BLaER1 (cell line): ENCODE measurements around the gene RHOH.

Experiments
- H3K27ac ChIP-seq: shearing (Covaris generic); formaldehyde crosslinking; 2 replicates; pipeline ENCODE4 v1.8.1; 2022
- H3K27me3 ChIP-seq: shearing (Covaris generic); formaldehyde crosslinking; 2 replicates; pipeline ENCODE4 v1.8.1; 2022
- H3K36me3 ChIP-seq: shearing (Covaris generic); formaldehyde crosslinking; 2 replicates; pipeline ENCODE4 v1.8.1; 2022
- H3K4me1 ChIP-seq: shearing (Covaris generic); formaldehyde crosslinking; 2 replicates; pipeline ENCODE4 v1.8.1; 2022
- H3K4me2 ChIP-seq: shearing (Covaris generic); formaldehyde crosslinking; 2 replicates; pipeline ENCODE4 v1.8.1; 2022
- H3K4me3 ChIP-seq: shearing (Covaris generic); formaldehyde crosslinking; 2 replicates; pipeline ENCODE4 v1.8.1; 2022
- H3K9ac ChIP-seq: shearing (Covaris generic); formaldehyde crosslinking; 2 replicates; pipeline ENCODE4 v1.8.1; 2022
- H3K9me3 ChIP-seq: shearing (Covaris generic); formaldehyde crosslinking; 2 replicates; pipeline ENCODE4 v1.8.1; 2022
- H4K20me1 ChIP-seq: shearing (Covaris generic); formaldehyde crosslinking; 2 replicates; pipeline ENCODE4 v1.8.1; 2022
- Cebpa-rat ChIP-seq: shearing (Covaris generic); IDR thresholded peaks from 2 replicates; pipeline ENCODE4 v1.8.1; 2022

The RHOH gene

GRCh38 chr4:40212674-40213527, 16.1 kb downstream of the RHOH start:
- H3K27ac ChIP-seq: no peak overlapping the region
- H3K27me3 ChIP-seq: no peaks in the 10 kb centered on the region
- no peak overlapping the region for H3K4me3 ChIP-seq
- peaks cover 59% of the 10 kb centered on the region for H3K36me3 ChIP-seq
- peaks cover 57% of the 10 kb centered on the region for H4K20me1 ChIP-seq
- no peak overlapping the region for H3K9ac ChIP-seq
- no peaks in the 10 kb centered on the region for H3K4me1 ChIP-seq
- H3K4me2 ChIP-seq: no peak overlapping the region
- TF ChIP-seq Cebpa-rat: no peak
- 0 out of 2 replicates have a peak, but pooled peaks cover 7% of the 10 kb centered on the region for H3K9me3 ChIP-seq

GRCh38 chr4:40214038-40214437, 17.2 kb downstream of the RHOH start:
- no peak for TF ChIP-seq Cebpa-rat
- Histone ChIP-seq H3K4me1 (no peaks in the 10 kb centered on the region), H3K27me3 (no peaks in the 10 kb centered on the region), H3K9ac (no peak overlapping the region), H3K9me3 (0 out of 2 replicates have a peak, but pooled peaks cover 13% of the 10 kb centered on the region), H3K4me3 (no peak overlapping the region), H4K20me1 (peaks cover 57% of the 10 kb centered on the region), H3K4me2 (no peak overlapping the region), H3K36me3 (peaks cover 67% of the 10 kb centered on the region), H3K27ac (no peak overlapping the region)

GRCh38 chr4:40214661-40215418, 18.0 kb downstream of the RHOH start:
- Histone ChIP-seq H3K4me3 (no peak overlapping the region), H3K36me3 (peaks cover 67% of the 10 kb centered on the region), H3K4me2 (no peak overlapping the region), H3K9ac (no peak overlapping the region), H4K20me1 (peaks cover 53% of the 10 kb centered on the region), H3K4me1 (no peaks in the 10 kb centered on the region), H3K27me3 (no peaks in the 10 kb centered on the region), H3K9me3 (peaks cover 17% of the 10 kb centered on the region; the same call in 1 of the 2 replicates), H3K27ac (no peak overlapping the region)
- TF ChIP-seq Cebpa-rat: no peak

- H4K20me1 ChIP-seq: peaks cover 44% of the 10 kb centered on the region; the same call in 1 of the 2 replicates
- H3K4me3 ChIP-seq: no peak overlapping the region
- H3K36me3 ChIP-seq: peaks cover 77% of the 10 kb centered on the region
- H3K4me2 ChIP-seq: no peak overlapping the region
- no peak overlapping the region for H3K27ac ChIP-seq
- no peak overlapping the region for H3K9ac ChIP-seq
- H3K9me3 ChIP-seq: peaks cover 33% of the 10 kb centered on the region
- H3K4me1 ChIP-seq: no peaks in the 10 kb centered on the region
- no peaks in the 10 kb centered on the region for H3K27me3 ChIP-seq
- no peak for TF ChIP-seq Cebpa-rat
These were observed 20.0 kb downstream of the RHOH start for GRCh38 chr4:40216622-40217366.

- Histone ChIP-seq H3K27me3 (no peaks in the 10 kb centered on the region), H3K9ac (no peak overlapping the region), H4K20me1 (no peaks in the 10 kb centered on the region; the same call in 1 of the 2 replicates), H3K4me2 (no peak overlapping the region), H3K4me1 (no peaks in the 10 kb centered on the region), H3K4me3 (no peak overlapping the region), H3K9me3 (peaks cover 43% of the 10 kb centered on the region), H3K27ac (no peak overlapping the region), H3K36me3 (peaks cover 76% of the 10 kb centered on the region)
- no peak for TF ChIP-seq Cebpa-rat
These were observed 24.9 kb downstream of the RHOH start for GRCh38 chr4:40221744-40222143.

GRCh38 chr4:40223343-40223742, 26.5 kb downstream of the RHOH start:
- Histone ChIP-seq H3K36me3 (peaks cover 66% of the 10 kb centered on the region), H3K9me3 (peaks cover 39% of the 10 kb centered on the region), H3K27ac (no peak overlapping the region), H3K4me2 (no peak overlapping the region), H3K9ac (no peak overlapping the region), H3K4me1 (no peaks in the 10 kb centered on the region), H3K27me3 (no peaks in the 10 kb centered on the region), H4K20me1 (no peaks in the 10 kb centered on the region; the same call in 1 of the 2 replicates), H3K4me3 (no peak overlapping the region)
- no peak for TF ChIP-seq Cebpa-rat

GRCh38 chr4:40224432-40224831, 27.6 kb downstream of the RHOH start:
- no peak overlapping the region for H3K4me3 ChIP-seq
- peaks cover 36% of the 10 kb centered on the region for H3K9me3 ChIP-seq
- H3K4me1 ChIP-seq: no peaks in the 10 kb centered on the region
- H3K36me3 ChIP-seq: peaks cover 62% of the 10 kb centered on the region
- H3K27ac ChIP-seq: no peak overlapping the region
- no peaks in the 10 kb centered on the region; the same call in 1 of the 2 replicates for H4K20me1 ChIP-seq
- no peaks in the 10 kb centered on the region for H3K27me3 ChIP-seq
- H3K4me2 ChIP-seq: no peak overlapping the region
- no peak overlapping the region for H3K9ac ChIP-seq
- TF ChIP-seq Cebpa-rat: no peak

- H3K4me1 ChIP-seq: peaks cover 8% of the 10 kb centered on the region
These were observed 28.7 kb downstream of the RHOH start for GRCh38 chr4:40225497-40225896.

GRCh38 chr4:40227284-40227683, 30.5 kb downstream of the RHOH start:
- Histone ChIP-seq H3K4me2 (no peak overlapping the region), H3K27ac (no peak overlapping the region), H3K9me3 (peaks cover 12% of the 10 kb centered on the region), H3K4me3 (no peak overlapping the region), H3K27me3 (no peaks in the 10 kb centered on the region), H3K36me3 (peaks cover 46% of the 10 kb centered on the region), H3K4me1 (peaks cover 21% of the 10 kb centered on the region), H4K20me1 (peaks cover 11% of the 10 kb centered on the region; the same call in 1 of the 2 replicates), H3K9ac (no peak overlapping the region)
- TF ChIP-seq Cebpa-rat: no peak

More at GRCh38 chr4:40225497-40225896, 28.7 kb downstream of the RHOH start:
- H3K9me3 ChIP-seq: peaks cover 27% of the 10 kb centered on the region
- no peak overlapping the region for H3K4me2 ChIP-seq
- no peak for TF ChIP-seq Cebpa-rat
- H3K27ac ChIP-seq: no peak overlapping the region
- peaks cover 51% of the 10 kb centered on the region for H3K36me3 ChIP-seq
- H3K27me3 ChIP-seq: no peaks in the 10 kb centered on the region
- no peak overlapping the region for H3K4me3 ChIP-seq
- H4K20me1 ChIP-seq: no peaks in the 10 kb centered on the region; the same call in 1 of the 2 replicates
- H3K9ac ChIP-seq: no peak overlapping the region
